RWPE2 (cell line): ENCODE results near the gene KRT14.
A peak's percentile ranks its signal among the peaks of the same experiment; 100 is the strongest.
"Not testable (repeated sequence)": the region's sequence is repeated elsewhere in the genome, so short reads cannot be mapped to it uniquely, and the experiment has no call there.

Experiments
- ATAC-seq: fragments of 200-7000 bp; cut with Tn5 transposase; 3 replicates; pipeline ENCODE4 v1.9.1; 2021; ENCODE audit warnings: low read depth
- DNase-seq: peaks from one replicate; pipeline ENCODE4 v3.0.0-alpha.2; 2020; ENCODE audit warnings: low spot score
- H3K27ac ChIP-seq: fragments of 450-650 bp; 2 replicates; pipeline ENCODE4 v1.5.1; 2017; ENCODE audit warnings: mild to moderate bottlenecking; ENCODE audit not compliant: poor library complexity, severe bottlenecking
- H3K27me3 ChIP-seq: fragments of 250-450 bp; sonication (Bioruptor Pico); 2 replicates; pipeline ENCODE4 v1.5.1; 2021; ENCODE audit warnings: mild to moderate bottlenecking, moderate library complexity; ENCODE audit not compliant: insufficient read depth, poor library complexity, severe bottlenecking
- H3K36me3 ChIP-seq: fragments of 250-450 bp; sonication (Bioruptor Pico); 2 replicates; pipeline ENCODE4 v1.5.1; 2020; ENCODE audit warnings: low read depth, mild to moderate bottlenecking, moderate library complexity
- H3K4me1 ChIP-seq: fragments of 250-450 bp; sonication (Bioruptor Pico); 2 replicates; pipeline ENCODE4 v1.5.1; 2021; ENCODE audit warnings: mild to moderate bottlenecking, moderate library complexity; ENCODE audit not compliant: insufficient read depth, poor library complexity, severe bottlenecking
- H3K4me3 ChIP-seq: fragments of 250-450 bp; sonication (Bioruptor Pico); 2 replicates; pipeline ENCODE4 v1.5.1; 2021; ENCODE audit warnings: mild to moderate bottlenecking, moderate library complexity; ENCODE audit not compliant: severe bottlenecking
- H3K9me3 ChIP-seq: fragments of 250-450 bp; sonication (Bioruptor Pico); 2 replicates; pipeline ENCODE4 v1.5.1; 2021; ENCODE audit warnings: mild to moderate bottlenecking, moderate library complexity; ENCODE audit not compliant: severe bottlenecking
- CTCF ChIP-seq: fragments of 450-650 bp; IDR thresholded peaks from one replicate; pipeline ENCODE4 v1.5.1; 2017; ENCODE audit warnings: mild to moderate bottlenecking, moderate library complexity; ENCODE audit not compliant: poor library complexity, severe bottlenecking

The KRT14 gene

DNA sequence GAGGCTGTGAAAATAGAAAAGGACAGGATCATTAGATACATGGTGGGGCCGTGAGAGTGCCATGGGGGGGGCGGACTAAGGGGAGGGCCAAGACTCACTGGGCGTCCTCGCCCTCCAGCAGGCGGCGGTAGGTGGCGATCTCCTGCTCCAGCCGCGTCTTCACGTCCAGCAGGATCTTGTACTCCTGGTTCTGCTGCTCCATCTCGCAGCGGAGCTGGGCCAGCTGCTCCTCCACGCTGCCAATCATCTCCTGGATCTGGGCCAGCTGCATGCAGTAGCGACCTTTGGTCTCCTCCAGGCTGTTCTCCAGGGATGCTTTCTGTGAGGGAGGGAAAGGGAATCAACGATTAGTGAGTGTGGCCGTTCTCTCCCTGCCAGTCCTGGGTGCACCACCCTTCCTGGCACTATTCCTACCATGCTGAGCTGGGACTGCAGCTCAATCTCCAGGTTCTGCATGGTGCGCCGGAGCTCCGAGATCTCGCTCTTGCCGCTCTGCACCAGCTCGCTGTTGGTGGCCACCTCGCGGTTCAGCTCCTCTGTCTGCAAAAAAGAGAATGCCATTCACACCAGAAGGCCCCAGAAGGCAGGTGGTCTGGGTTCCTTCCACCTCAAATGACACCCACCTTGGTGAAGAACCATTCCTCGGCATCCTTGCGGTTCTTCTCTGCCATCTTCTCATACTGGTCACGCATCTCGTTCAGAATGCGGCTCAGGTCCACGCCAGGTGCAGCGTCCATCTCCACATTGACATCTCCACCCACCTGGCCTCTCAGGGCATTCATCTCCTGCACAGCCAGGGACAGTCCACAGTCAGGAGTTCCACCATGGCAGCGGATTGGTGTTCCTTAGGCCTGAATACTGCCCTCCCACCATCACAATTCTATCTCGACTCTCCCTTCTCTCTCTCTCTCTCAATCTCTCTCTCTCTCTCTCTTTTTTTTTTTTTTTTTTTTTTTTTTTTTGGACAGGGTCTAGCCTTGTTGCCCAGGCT lies 3.3 kb downstream of the KRT14 start:
- no peak overlapping the region for H3K4me3 ChIP-seq
- peaks cover 46% of the 10 kb centered on the region for H3K36me3 ChIP-seq
- H3K9me3 ChIP-seq = no peaks in the 10 kb centered on the region
- TF ChIP-seq CTCF = no peak
- H3K27me3 ChIP-seq = no peaks in the 10 kb centered on the region
- H3K4me1 ChIP-seq = peaks cover 22% of the 10 kb centered on the region
- ATAC-seq (no peak), DNase-seq (no peak)
- H3K27ac ChIP-seq = peak overlapping the region; percentile 95

GRCh38 chr17:41582061-41582968 lies 4.4 kb downstream of the KRT14 start:
- Histone ChIP-seq H3K36me3 (peaks cover 46% of the 10 kb centered on the region), H3K4me1 (peaks cover 19% of the 10 kb centered on the region), H3K27ac (peak overlapping the region; percentile 95)
- not testable (repeated sequence) for H3K4me3 ChIP-seq, DNase-seq, H3K27me3 ChIP-seq, ATAC-seq, H3K9me3 ChIP-seq

DNA sequence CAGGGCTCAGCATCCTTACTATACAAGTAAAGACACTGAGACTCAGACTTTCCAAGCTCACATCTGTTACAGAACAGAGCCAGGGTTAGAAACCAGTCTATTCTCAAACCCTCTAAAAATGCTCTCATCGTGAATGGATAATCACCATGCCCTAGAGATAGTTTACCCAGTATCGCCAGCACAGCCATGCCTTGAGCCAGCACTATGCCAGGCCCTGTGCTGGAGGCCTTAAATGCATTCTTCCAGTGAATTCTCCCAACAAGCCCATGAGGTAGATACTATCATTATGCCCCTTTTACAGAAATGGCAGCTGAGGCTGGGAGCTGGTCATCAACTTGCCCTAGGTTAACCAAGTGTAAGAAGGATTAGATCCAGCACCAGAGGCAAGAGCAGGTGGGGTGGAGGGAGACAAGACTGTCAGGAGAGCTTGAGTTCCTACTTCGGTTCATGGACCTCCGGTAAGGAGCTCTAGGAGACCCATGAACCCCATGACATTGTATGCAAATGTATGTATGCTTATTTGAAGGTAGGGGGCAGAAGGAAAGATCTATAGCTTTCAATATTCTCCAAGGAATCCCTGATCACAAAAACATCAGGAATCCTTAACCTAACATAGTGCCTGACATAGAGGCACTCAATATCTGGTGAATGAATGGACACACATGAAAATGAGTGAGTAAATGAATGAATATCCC lies 5.2 kb downstream of the KRT14 start:
- TF ChIP-seq CTCF = no peak

DNA sequence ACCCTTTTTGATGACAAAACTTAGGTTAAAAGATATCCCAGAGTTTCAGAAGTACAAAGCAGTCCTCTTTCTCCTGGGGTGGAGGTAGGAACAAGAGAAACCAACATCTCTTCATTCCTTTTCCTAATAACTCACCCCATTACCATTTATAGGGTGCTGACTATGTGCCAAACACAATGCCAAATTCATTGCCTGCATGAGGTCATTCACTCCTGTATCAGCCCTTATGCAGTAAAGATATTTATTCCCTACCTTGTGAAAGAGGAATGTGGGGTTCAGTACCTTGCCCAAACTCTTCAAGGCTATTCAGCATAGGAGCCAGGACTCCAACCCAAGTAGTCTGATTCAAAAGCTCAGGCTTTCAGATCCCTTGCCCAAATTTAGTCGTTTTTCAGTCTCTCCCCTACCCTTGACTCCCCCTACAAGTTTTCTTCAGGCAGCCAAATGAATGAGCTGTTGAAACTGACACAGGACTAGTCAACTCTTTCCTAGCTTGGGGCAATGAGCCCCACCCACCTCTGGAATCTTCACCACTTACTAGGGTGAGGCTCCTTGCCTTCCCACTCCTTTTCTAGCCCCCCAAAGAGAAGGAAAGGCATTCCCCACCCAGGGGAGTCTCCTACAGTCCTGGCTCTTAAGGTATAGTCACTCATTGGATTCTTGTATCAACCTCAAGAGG lies 5.9 kb downstream of the KRT14 start:
- ATAC-seq (peak; percentile 35), DNase-seq (no peak)
- no peak overlapping the region for H3K4me3 ChIP-seq
- peaks cover 42% of the 10 kb centered on the region for H3K36me3 ChIP-seq
- no peak for TF ChIP-seq CTCF
- no peaks in the 10 kb centered on the region for H3K27me3 ChIP-seq
- H3K27ac ChIP-seq = peak overlapping the region; percentile 95
- no peaks in the 10 kb centered on the region for H3K9me3 ChIP-seq
- H3K4me1 ChIP-seq = peaks cover 19% of the 10 kb centered on the region

More for the DNA sequence above, 5.2 kb downstream of the KRT14 start:
- ATAC-seq (peak; percentile 7), DNase-seq (no peak)
- peak overlapping the region; percentile 95 for H3K27ac ChIP-seq
- no peaks in the 10 kb centered on the region for H3K27me3 ChIP-seq
- H3K36me3 ChIP-seq = peaks cover 46% of the 10 kb centered on the region
- peaks cover 19% of the 10 kb centered on the region for H3K4me1 ChIP-seq
- no peaks in the 10 kb centered on the region for H3K9me3 ChIP-seq
- H3K4me3 ChIP-seq = no peak overlapping the region
